C4-2B (cell line): ENCODE data around the gene CWC27.

Experiments
- ZFX ChIP-seq: fragments of 450-650 bp; IDR thresholded peaks from 2 replicates; pipeline ENCODE4 v1.6.1; 2017
- TF ChIP-seq, protein P1 (sequence below): fragments of 450-650 bp; conservative IDR thresholded peaks from 2 replicates; pipeline ENCODE4 v1.5.1; 2017; ENCODE audit warnings: mild to moderate bottlenecking

DNA sequence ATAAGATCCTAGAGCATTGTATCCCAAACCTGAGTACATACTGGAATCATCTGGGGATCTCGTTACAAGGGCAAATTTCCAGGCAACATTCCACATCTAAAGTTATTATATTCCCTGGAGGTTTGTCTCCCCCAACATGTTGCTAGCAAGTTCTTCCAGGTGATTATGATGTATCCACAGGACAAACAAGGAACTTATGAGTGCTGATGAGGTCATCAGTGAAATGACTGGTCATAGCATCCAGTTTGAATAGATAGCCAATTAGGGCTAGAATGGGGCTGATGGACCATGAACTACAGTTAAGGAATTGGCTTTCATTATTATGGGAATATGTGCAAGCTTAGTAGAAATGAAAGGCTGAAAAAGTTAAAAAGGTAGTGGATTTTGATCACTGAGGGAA, 115.2 kb downstream of the CWC27 start:
- TF ChIP-seq, protein P1, sequence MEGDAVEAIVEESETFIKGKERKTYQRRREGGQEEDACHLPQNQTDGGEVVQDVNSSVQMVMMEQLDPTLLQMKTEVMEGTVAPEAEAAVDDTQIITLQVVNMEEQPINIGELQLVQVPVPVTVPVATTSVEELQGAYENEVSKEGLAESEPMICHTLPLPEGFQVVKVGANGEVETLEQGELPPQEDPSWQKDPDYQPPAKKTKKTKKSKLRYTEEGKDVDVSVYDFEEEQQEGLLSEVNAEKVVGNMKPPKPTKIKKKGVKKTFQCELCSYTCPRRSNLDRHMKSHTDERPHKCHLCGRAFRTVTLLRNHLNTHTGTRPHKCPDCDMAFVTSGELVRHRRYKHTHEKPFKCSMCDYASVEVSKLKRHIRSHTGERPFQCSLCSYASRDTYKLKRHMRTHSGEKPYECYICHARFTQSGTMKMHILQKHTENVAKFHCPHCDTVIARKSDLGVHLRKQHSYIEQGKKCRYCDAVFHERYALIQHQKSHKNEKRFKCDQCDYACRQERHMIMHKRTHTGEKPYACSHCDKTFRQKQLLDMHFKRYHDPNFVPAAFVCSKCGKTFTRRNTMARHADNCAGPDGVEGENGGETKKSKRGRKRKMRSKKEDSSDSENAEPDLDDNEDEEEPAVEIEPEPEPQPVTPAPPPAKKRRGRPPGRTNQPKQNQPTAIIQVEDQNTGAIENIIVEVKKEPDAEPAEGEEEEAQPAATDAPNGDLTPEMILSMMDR: no peak
- no peak for TF ChIP-seq ZFX
